Urothelium cell line (cell line): ENCODE results near the gene IQGAP3.
"Not testable (repeated sequence)": the region's sequence is repeated elsewhere in the genome, so short reads cannot be mapped to it uniquely, and the experiment has no call there.

Experiments used
- DNase-seq: peaks from one replicate; pipeline ENCODE4 v3.0.0; 2011; ENCODE audit warnings: low spot score, mixed read lengths
- FAIRE-seq: peaks from 2 replicates; lab custom pipeline; 2011; peaks lifted over from hg19 to GRCh38; lab: Jason Lieb, UNC

Gene IQGAP3

GRCh38 chr1:156595016-156595415, 22.7 kb upstream of the IQGAP3 start:
- DNase-seq: no peak
- no peak for FAIRE-seq

- FAIRE-seq (no peak), DNase-seq (no peak)
These were observed 21.8 kb upstream of the IQGAP3 start for GRCh38 chr1:156594190-156594589.

GRCh38 chr1:156593661-156593989, 21.3 kb upstream of the IQGAP3 start:
- FAIRE-seq: no peak
- DNase-seq: no peak

- FAIRE-seq (no peak), DNase-seq (no peak)
These were observed 20.7 kb upstream of the IQGAP3 start for GRCh38 chr1:156592910-156593660.

GRCh38 chr1:156592158-156592909, 20.0 kb upstream of the IQGAP3 start:
- DNase-seq: no peak
- FAIRE-seq: no peak

- DNase-seq (peak; percentile 91), FAIRE-seq (no peak)
These were observed 19.2 kb upstream of the IQGAP3 start, which contains the start of gene NAXE for GRCh38 chr1:156591432-156592157. Gene NAXE (plus strand): TSS chr1:156591776. CDS start chr1:156591805, 29 bp downstream.

GRCh38 chr1:156591181-156591431, 18.7 kb upstream of the IQGAP3 start:
- FAIRE-seq (no peak), DNase-seq (no peak)

- no peak for FAIRE-seq
- DNase-seq: no peak
These were observed 18.2 kb upstream of the IQGAP3 start for GRCh38 chr1:156590326-156591180.

- FAIRE-seq: no peak
- DNase-seq: no peak
These were observed 17.2 kb upstream of the IQGAP3 start for GRCh38 chr1:156589546-156589945.

GRCh38 chr1:156587927-156588326, 15.6 kb upstream of the IQGAP3 start:
- DNase-seq, FAIRE-seq: not testable (repeated sequence)

GRCh38 chr1:156586892-156587477, 14.6 kb upstream of the IQGAP3 start:
- DNase-seq: no peak
- no peak for FAIRE-seq

- DNase-seq (no peak), FAIRE-seq (no peak)
These were observed 14.0 kb upstream of the IQGAP3 start for GRCh38 chr1:156586323-156586722.

GRCh38 chr1:156584813-156585212, 12.4 kb upstream of the IQGAP3 start:
- FAIRE-seq (no peak), DNase-seq (peak; percentile 42)

- DNase-seq: peak; percentile 76
- FAIRE-seq: no peak
These were observed 11.7 kb upstream of the IQGAP3 start for GRCh38 chr1:156583821-156584622.

GRCh38 chr1:156582388-156583017, 10.1 kb upstream of the IQGAP3 start:
- no peak for DNase-seq
- FAIRE-seq: no peak

GRCh38 chr1:156581661-156582387, 9.5 kb upstream of the IQGAP3 start:
- FAIRE-seq: no peak
- no peak for DNase-seq

- no peak for DNase-seq
- FAIRE-seq: no peak
These were observed 7.1 kb upstream of the IQGAP3 start, which contains the start of gene TTC24 for GRCh38 chr1:156579472-156579871. Gene TTC24 (plus strand): TSS chr1:156579723. CDS start chr1:156581365, 1,642 bp downstream.

- no peak for DNase-seq
- no peak for FAIRE-seq
These were observed 5.7 kb upstream of the IQGAP3 start for GRCh38 chr1:156578055-156578454.

GRCh38 chr1:156577550-156577949, 5.2 kb upstream of the IQGAP3 start:
- no peak for DNase-seq
- no peak for FAIRE-seq
